Kidney (tissue), 14 donors: Measurements from ENCODE around the gene PARD6G. TPM values are rescaled to one million over a fixed set of nuclear protein-coding genes. Genes with fewer than 3 reads are reported as not detected.
A peak's percentile ranks its signal among the peaks of the same experiment; 100 is the strongest.

Source experiments
- DNase-seq, 5 donors: peaks; one replicate each; pipeline ENCODE4 v3.0.0-alpha.2; 2013 to 2020
- FAIRE-seq: peaks from 2 replicates; lab custom pipeline; 2012; peaks lifted over from hg19 to GRCh38; lab: Jason Lieb, UNC
- H3K27ac ChIP-seq, 2 donors: one replicate each; pipeline ENCODE4 v1.7.0; 2013; ENCODE audit warnings: low read depth in 2 of 2, low read length in 2 of 2, inconsistent platforms in 1 of 2
- H3K27me3 ChIP-seq: one replicate; pipeline ENCODE4 v1.7.1; 2013; ENCODE audit warnings: low read length, inconsistent platforms; ENCODE audit not compliant: control insufficient read depth, insufficient read depth
- H3K36me3 ChIP-seq, 3 donors: one replicate each; pipeline versions ENCODE4 v1.7.0 to v1.7.1; 2013; ENCODE audit warnings: low read length in 3 of 3, control low read depth in 1 of 3, inconsistent platforms in 1 of 3; ENCODE audit not compliant: insufficient read depth in 3 of 3, control insufficient read depth in 2 of 3
- H3K4me1 ChIP-seq, 3 donors: one replicate each; pipeline versions ENCODE4 v1.7.0 to v1.7.1; 2013; ENCODE audit warnings: low read length in 3 of 3, inconsistent platforms in 1 of 3, low read depth in 1 of 3; ENCODE audit not compliant: control insufficient read depth in 2 of 3, insufficient read depth in 2 of 3
- H3K4me3 ChIP-seq, 3 donors: one replicate each; pipeline versions ENCODE4 v1.7.0 to v1.8.1; 2013; ENCODE audit warnings: low read length in 3 of 3, control low read depth in 1 of 3, inconsistent platforms in 1 of 3
- H3K9ac ChIP-seq, 3 donors: one replicate each; pipeline versions ENCODE4 v1.7.0 to v1.7.1; 2013; ENCODE audit warnings: low read length in 3 of 3, control low read depth in 1 of 3, inconsistent platforms in 1 of 3
- H3K9me3 ChIP-seq, 3 donors: one replicate each; pipeline versions ENCODE4 v1.7.0 to v1.7.1; 2013; ENCODE audit warnings: low read length in 3 of 3, control low read depth in 1 of 3, inconsistent platforms in 1 of 3; ENCODE audit not compliant: control insufficient read depth in 2 of 3, insufficient read depth in 1 of 3
- intact Hi-C: fragments of 100-400 bp; cut with DNase I; formaldehyde crosslinking; loops from one replicate; pipeline ENCODE4 v1.11.1; 2022
- polyA plus RNA-seq: library from polyadenylated mRNA; stranded (reverse); fragments of 350-450 nt; fragmentation: Illumina TruSeq; extraction: RNeasy Lipid Tissue Mini Kit (QIAGEN cat#74804); gene quantifications from one replicate; pipeline ENCODE4 v1.2.3, GENCODE V29; 2014; ENCODE audit warnings: low read depth, low replicate concordance; ENCODE audit not compliant: insufficient read depth
- total RNA-seq: library from RNA; stranded (reverse); fragmentation: NEBNext Ultra II Directional; extraction: Animal tissue kit (Norgen Biotek cat#: 25700); gene quantifications from one replicate; pipeline ENCODE4 v1.2.1, GENCODE V29; 2021
- TF ChIP-seq, protein P1 (sequence below): IDR thresholded peaks from 3 replicates; pipeline ENCODE4 v1.5.1; 2012; ENCODE audit warnings: mild to moderate bottlenecking, moderate library complexity, borderline replicate concordance; ENCODE audit not compliant: insufficient read depth; ENCODE audit errors: extremely low read depth
- donor health status: control.
- donor health status: control.
- donor health status: control.
- donor health status: control.
- donor health status: control.
- donor health status: DM: yes; HTN: yes; CAD: no.
- donor health status: Normal renal cell carcinoma (clear cell type).

Gene PARD6G
- total and polyA plus RNA-seq, 2 donors from 2014 or later, result 1.9 to 10.7 TPM

GRCh38 chr18:80119111-80119510 is 128.2 kb downstream of the PARD6G start:
- no peak for DNase-seq
- H3K4me3 ChIP-seq, result no peak overlapping the region
- H3K4me1 ChIP-seq, result peaks cover 0 to 5% (median 4%) of the 10 kb centered on the region in 3 donors
- no peaks in the 10 kb centered on the region for H3K27me3 ChIP-seq
- H3K27ac ChIP-seq, result no peak overlapping the region
- TF ChIP-seq, protein P1, sequence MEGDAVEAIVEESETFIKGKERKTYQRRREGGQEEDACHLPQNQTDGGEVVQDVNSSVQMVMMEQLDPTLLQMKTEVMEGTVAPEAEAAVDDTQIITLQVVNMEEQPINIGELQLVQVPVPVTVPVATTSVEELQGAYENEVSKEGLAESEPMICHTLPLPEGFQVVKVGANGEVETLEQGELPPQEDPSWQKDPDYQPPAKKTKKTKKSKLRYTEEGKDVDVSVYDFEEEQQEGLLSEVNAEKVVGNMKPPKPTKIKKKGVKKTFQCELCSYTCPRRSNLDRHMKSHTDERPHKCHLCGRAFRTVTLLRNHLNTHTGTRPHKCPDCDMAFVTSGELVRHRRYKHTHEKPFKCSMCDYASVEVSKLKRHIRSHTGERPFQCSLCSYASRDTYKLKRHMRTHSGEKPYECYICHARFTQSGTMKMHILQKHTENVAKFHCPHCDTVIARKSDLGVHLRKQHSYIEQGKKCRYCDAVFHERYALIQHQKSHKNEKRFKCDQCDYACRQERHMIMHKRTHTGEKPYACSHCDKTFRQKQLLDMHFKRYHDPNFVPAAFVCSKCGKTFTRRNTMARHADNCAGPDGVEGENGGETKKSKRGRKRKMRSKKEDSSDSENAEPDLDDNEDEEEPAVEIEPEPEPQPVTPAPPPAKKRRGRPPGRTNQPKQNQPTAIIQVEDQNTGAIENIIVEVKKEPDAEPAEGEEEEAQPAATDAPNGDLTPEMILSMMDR, result no peak
- H3K9me3 ChIP-seq, result no peaks in the 10 kb centered on the region
- no peak overlapping the region for H3K9ac ChIP-seq
- FAIRE-seq, result no peak
- H3K36me3 ChIP-seq, result peaks cover 2 to 7% (median 3%) of the 10 kb centered on the region in 3 donors
- intact Hi-C loops, result no loop called here

- Histone ChIP-seq H3K36me3 (peaks cover 2 to 7% (median 3%) of the 10 kb centered on the region in 3 donors), H3K4me3 (no peak overlapping the region), H3K27ac (no peak overlapping the region), H3K4me1 (peaks cover 0 to 17% (median 4%) of the 10 kb centered on the region in 3 donors), H3K9ac (no peak overlapping the region), H3K9me3 (no peaks in the 10 kb centered on the region), H3K27me3 (no peaks in the 10 kb centered on the region)
- intact Hi-C loops, result no loop called here
- peak in 1 of 5 donors; percentile 11 for DNase-seq
- TF ChIP-seq, protein P1, result no peak
- no peak for FAIRE-seq
Observed at GRCh38 chr18:80115035-80115434, 132.3 kb downstream of the PARD6G start.

GRCh38 chr18:80112624-80113248 is 134.6 kb downstream of the PARD6G start:
- Histone ChIP-seq H3K4me3 (no peak overlapping the region), H3K27ac (peak overlapping the region; percentile 37 to 45), H3K4me1 (peaks cover 0 to 17% (median 4%) of the 10 kb centered on the region in 3 donors), H3K9me3 (peaks cover 0 to 3% (median 0%) of the 10 kb centered on the region in 3 donors), H3K9ac (no peak overlapping the region), H3K36me3 (peaks cover 0 to 2% (median 0%) of the 10 kb centered on the region in 3 donors), H3K27me3 (no peaks in the 10 kb centered on the region)
- no peak for FAIRE-seq
- TF ChIP-seq, protein P1, result no peak
- intact Hi-C loops, result no loop called here
- DNase-seq, result peak in 2 of 5 donors; percentile 41 to 50
